SH-SY5Y (cell line): ENCODE data around the gene ABCB1.

Experiments used
- GATA2 ChIP-seq: IDR thresholded peaks from 2 replicates; pipeline ENCODE4 v1.6.1; 2011; ENCODE audit warnings: mild to moderate bottlenecking, low read depth, low read length
- GATA3 ChIP-seq: IDR thresholded peaks from 2 replicates; pipeline ENCODE4 v1.6.1; 2011; ENCODE audit warnings: low read depth, mild to moderate bottlenecking, low read length, moderate library complexity

DNA sequence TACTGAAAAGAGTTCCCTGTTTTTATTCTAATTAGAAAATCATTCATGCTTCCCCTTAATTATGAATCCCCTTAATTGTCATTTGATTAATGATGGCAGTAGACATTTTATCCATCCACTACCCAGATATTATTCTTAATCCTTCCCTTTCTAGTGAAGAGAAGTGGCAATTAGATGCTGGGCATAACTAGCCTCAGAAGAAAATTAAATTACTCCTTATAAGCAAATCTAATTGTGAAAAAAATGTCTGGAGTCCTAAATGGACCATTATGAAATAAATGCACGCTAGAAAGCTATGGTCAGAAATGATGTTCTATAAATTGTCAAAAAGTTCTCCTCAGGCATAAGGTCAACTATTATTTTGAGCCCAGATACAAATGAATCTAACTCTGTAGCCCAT lies 4.5 kb downstream of the ABCB1 start:
- TF ChIP-seq GATA3, result no peak
- TF ChIP-seq GATA2, result no peak
